ENCODE data around the gene SOX1.

SOX1 gene

DNA sequence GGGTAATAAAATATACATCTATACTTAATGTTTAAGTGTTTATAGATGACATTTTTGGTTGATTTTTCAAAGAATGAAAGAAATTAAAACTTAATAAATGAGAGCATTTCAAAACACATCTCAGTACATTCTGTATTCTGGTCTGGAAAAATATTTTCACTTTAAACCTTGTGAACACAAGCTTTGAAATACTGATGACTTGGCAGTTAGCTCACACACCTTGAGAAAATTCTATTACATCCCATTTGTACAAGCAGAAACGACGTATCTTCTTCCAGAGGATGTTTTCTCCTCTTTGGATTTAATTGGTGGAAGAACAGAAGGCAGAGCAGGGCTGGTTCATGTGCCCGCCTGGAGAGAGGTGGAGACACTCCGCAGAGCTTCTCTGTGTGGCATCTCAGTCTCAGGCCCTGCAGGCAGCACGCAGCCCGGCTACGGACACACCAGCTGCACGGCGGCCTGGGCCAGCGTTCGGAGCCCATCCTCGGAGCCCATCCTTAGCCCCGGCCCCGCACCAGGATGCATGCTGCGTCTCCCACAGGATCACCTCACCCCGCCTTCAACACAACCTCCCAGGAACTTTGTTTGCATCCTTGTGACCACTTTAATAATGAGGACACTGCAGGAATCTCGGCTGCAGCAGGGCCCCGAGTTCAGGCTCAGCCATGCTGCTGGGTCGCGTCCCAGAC, 48.6 kb downstream of the SOX1 start:
- no peak for TF ChIP-seq ZNF274 (IDR thresholded peaks at IDR 0.05; ENCODE audit: low read depth, low read length)
- no peak overlapping the region for H3K4me3 ChIP-seq (ENCODE audit: low read length)

DNA sequence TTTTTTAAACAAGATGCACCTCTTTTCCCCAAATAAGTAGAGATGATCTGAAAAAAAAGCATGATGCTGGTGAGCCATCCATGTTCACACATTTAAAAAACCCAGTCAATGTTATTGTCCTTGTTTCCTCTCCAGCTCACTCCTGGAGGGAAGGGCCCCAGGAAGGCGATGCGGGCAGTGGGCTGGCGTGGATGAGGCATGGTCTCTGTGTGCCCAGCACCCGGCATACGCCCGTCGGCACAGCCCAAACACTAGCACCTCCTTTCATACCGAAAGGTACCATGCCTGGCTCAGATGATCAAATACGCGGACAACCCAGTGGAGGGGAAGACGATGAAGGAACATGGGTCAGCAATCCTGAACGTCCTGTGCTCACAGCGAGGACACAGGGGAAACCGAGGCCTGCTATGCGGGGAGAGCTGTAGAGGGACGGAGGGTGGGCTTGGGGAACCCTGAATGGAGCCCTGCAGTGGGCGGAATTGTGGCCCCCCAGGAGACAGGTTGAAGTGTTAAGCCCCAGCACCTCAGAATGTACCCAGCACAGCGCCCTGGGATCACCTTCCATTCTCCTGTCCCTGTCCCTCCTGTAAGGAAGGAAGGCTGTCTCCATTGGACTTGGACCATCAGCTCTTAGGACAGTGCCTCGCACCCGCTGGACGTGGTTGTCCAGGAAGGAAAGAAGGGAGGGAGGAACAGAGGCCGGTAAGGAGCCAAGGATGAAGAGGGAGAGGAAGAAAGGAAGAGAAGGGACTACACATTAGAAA, 49.4 kb downstream of the SOX1 start:
- no peak for TF ChIP-seq ZNF274 (IDR thresholded peaks at IDR 0.05; ENCODE audit: low read depth, low read length)
- no peak overlapping the region for H3K4me3 ChIP-seq (ENCODE audit: low read length)

DNA sequence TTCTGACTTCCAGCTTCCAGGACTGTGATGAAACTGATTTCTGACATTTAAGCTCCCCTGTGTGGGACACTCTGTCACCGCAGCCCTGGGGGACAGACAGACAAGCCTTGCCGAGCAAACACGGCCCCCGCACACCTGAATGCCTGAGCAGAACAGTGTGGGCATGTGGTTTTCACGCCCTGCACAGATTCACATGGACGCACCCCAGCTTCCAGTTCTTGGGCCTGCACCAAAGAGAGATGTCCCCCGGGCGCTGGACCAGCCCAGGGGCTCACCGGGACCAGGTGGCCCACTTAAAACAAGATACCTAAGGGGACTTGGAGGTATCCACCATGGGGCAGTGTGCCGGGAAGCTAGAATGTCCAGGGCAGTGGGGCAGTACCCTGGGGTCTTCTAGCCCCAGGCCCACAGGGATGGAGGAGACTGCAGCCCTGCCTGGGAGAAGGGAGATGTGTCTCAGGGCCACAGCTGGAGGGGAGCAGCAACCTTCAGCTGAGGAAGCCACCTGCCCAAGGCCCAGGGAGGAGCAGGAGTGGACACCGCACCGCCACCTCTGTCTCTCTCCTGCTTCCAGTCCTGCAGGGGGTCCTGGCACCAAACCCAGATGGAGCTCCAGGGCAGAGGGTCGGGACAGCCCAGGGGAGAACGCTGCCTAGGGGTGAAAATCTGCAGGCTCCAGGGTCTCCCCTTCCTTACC, 50.5 kb downstream of the SOX1 start:
- no peak for TF ChIP-seq ZNF274 (IDR thresholded peaks at IDR 0.05; ENCODE audit: low read depth, low read length)
- no peak overlapping the region for H3K4me3 ChIP-seq (ENCODE audit: low read length)

DNA sequence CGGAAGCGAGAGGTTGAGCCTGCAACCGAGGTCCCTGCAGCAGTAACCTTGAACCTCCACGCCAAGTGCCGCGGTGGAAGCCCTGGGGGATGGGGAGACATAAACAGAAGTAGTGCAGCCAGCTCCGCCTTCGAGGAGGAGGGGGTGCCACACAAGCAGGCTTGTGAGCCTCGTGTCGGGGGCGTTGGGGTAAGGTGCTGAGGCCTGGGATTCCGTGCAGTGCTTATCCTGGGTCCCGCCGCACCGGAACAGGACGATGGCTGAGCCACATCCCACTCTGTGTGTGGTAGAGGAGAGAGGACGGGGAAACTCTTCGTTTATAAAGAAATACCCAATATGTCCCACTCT, 51.0 kb downstream of the SOX1 start:
- no peak overlapping the region for H3K4me3 ChIP-seq (ENCODE audit: low read length)
- no peak for TF ChIP-seq ZNF274 (IDR thresholded peaks at IDR 0.05; ENCODE audit: low read depth, low read length)

DNA sequence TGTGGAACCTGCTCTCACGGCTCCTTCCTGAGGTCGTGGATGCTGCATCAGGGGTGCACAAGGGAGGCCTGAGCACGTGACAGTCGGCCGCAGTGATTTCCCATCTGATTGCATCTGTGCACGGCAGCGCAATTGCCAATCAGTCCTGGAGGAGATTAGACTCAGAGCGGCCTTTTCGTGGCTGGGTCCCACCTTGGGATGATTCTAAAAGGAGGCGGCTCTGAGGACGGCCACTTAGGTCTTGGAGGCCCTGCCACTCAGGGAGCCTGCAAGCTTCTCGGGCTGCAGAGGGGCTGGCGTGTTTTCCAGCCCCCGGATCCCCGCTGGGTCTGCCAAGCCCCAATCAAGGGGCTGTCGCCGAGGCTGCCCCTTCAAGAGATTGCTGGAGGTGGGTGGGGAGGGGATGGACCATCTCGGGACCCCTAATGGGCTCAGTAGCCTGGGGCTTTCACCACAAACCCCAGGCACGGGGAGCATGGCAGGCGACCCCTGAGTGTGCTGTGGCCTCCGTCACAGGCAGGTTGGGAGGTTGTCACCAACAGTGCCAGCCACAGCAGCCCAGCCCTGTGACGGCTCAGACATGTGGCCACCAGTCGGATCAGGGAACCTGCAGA, 51.6 kb downstream of the SOX1 start:
- no peak for TF ChIP-seq ZNF274 (IDR thresholded peaks at IDR 0.05; ENCODE audit: low read depth, low read length)
- H3K4me3 ChIP-seq (ENCODE audit: low read length) = no peak overlapping the region

DNA sequence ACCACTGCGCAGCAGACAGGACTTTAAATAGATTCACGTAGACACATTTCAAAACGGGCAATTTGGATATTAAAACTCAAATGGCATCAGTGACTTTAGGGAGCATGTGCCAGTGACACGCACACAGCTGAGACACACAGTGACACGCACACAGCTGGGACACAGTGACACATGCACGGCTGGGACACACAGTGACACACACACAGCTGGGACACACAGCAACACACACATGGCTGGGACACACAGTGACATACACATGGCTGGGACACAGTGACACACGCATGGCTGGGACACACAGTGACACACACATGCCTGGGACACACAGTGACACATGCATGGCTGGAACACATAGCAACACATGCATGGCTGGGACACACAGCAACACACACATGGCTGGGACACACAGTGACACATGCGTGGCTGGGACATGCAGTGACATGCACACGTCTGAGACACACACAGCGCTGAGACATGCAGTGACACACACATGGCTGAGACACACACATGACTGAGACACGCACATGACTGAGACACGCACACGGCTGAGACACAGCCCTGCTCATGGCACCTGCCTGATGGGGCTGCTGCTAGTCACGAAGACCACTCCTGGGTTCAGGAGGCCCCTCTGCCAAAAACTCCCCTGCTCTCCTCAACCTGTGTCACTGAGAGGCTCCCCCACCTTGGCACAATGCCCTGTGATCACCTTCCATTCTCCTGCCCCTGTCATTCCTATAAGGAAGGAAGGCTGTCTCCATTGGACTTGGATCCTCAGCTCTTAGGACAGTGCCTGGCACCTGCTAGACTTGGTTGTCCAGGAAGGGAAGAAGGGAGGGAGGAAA, 52.5 kb downstream of the SOX1 start:
- no peak overlapping the region for H3K4me3 ChIP-seq (ENCODE audit: low read length)
- no peak for TF ChIP-seq ZNF274 (IDR thresholded peaks at IDR 0.05; ENCODE audit: low read depth, low read length)

DNA sequence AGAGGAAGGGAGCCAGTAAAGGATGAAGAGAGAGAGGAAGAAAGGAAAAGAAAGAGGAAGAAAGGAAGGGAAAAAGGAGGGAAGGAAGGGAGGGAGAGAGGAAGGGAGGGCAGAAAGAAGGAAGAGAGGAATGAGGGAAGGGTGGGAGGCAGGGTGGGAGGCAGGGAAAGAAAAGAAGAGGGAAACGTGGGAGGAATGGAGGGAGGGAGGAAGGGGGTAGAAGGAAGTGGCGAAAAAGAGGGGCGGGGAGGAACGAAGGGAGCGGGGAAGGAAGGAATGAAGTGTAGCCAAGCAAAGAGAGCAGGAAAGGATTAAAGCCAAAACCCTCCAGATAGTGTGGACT, 53.1 kb downstream of the SOX1 start:
- H3K4me3 ChIP-seq (ENCODE audit: low read length) = no peak overlapping the region
- no peak for TF ChIP-seq ZNF274 (IDR thresholded peaks at IDR 0.05; ENCODE audit: low read depth, low read length)
